ENCODE measurements around the gene MAG.

Gene MAG

GRCh38 chr19:35291916-35292315 lies at the start of gene MAG:
TSS of gene MAG (plus strand) at chr19:35292161. CDS start at chr19:35295409, 3,248 bp downstream.
- Histone ChIP-seq H3K36me3 (ENCODE audit: control insufficient read depth, insufficient read depth, low read length, severe bottlenecking) (no peaks in the 10 kb centered on the region), H3K4me1 (ENCODE audit: control insufficient read depth, insufficient read depth, low read length) (peaks cover 3% of the 10 kb centered on the region), H3K9me3 (ENCODE audit: control insufficient read depth, low read length) (no peaks in the 10 kb centered on the region), H3K27me3 (replicated peaks; ENCODE audit: control insufficient read depth, insufficient read depth, low read length) (peaks cover 45% of the 10 kb centered on the region), H3K4me3 (ENCODE audit: low read length) (no peak within 1 kb of the TSS), H3K9ac (ENCODE audit: low read length) (no peak within 1 kb of the TSS)
- DNase-seq (ENCODE audit: low read depth) = no peak

DNA sequence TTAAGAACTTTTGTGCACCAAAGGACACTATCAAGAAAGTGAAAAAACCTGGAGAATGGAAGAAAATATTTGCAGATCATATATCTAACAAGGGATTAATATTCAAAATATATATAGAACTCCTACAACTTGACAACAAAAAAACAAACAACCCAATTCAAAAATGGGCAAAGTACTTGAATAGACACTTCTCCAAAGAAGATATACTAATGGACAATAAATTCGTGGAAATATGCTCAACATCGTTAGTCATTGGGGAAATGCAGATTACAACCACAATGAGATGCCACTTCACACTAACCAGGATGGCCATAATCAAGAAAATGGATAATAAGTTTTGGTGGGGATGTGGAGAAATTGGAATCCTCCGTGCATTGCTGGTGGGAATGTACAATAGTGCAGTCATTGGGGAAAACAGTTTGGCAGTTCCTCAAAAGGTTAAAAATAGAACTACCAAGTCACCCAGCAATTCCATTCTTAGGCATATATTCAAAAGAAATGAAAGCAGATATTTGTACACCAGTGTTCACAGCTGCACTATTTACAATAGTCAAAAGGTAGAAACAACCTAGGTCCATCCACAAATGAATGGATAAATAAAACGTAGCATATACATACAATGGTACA lies 45.4 kb upstream of the MAG start:
- DNase-seq (ENCODE audit: low read depth) = no peak
- H3K4me3 ChIP-seq (ENCODE audit: low read length) = no peak overlapping the region
- H3K9ac ChIP-seq (ENCODE audit: low read length) = no peak overlapping the region
- no peaks in the 10 kb centered on the region for H3K36me3 ChIP-seq (ENCODE audit: control insufficient read depth, insufficient read depth, low read length, severe bottlenecking)
- peaks cover 31% of the 10 kb centered on the region for H3K9me3 ChIP-seq (ENCODE audit: control insufficient read depth, low read length)
- H3K27me3 ChIP-seq (replicated peaks; ENCODE audit: control insufficient read depth, insufficient read depth, low read length) = peaks cover 36% of the 10 kb centered on the region
- H3K4me1 ChIP-seq (ENCODE audit: control insufficient read depth, insufficient read depth, low read length) = no peaks in the 10 kb centered on the region

DNA sequence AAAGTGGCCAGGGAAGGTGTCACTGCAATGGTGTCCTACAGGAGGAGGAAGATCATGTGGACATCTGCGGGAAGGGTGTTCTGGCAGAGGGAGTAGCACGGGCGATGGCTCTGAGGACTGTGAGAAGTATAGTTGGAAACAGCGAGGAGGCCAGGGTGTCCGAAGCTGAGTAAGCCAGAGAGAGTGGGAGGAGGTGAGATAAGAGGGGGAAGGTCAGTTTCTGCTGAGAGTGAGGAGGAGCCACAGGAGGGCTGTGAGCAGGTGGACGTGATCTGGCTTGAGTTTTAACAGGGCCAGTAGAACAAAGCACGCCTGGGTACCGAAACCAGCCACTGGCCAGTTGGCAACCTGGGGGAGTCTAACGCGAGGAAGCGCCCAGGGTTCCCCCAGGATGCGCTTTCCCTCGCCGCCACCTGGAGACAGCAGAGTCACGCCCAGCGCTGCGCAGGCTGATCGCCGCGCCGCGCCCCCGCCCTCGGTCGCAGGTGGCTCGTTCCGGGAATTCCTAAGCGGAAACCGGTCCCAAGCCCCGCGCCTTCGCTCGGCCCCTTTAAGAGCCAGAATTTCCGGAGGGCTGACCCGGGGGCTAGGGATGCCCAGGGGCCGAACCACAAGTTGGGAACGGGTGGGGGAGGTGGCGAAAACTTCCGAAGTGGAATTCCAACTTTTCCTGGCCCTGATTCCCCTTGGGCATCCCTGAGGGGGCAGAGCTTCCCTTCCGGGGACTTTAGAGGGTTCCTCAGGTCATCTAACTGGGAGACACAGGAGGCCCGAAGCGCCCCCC lies 44.2 kb upstream of the MAG start:
- no peak overlapping the region for H3K9ac ChIP-seq (ENCODE audit: low read length)
- no peaks in the 10 kb centered on the region for H3K36me3 ChIP-seq (ENCODE audit: control insufficient read depth, insufficient read depth, low read length, severe bottlenecking)
- H3K4me1 ChIP-seq (ENCODE audit: control insufficient read depth, insufficient read depth, low read length) = no peaks in the 10 kb centered on the region
- peaks cover 26% of the 10 kb centered on the region for H3K9me3 ChIP-seq (ENCODE audit: control insufficient read depth, low read length)
- H3K27me3 ChIP-seq (replicated peaks; ENCODE audit: control insufficient read depth, insufficient read depth, low read length) = peaks cover 37% of the 10 kb centered on the region
- H3K4me3 ChIP-seq (ENCODE audit: low read length) = no peak overlapping the region
- DNase-seq (ENCODE audit: low read depth) = no peak

GRCh38 chr19:35248310-35249145 lies 43.4 kb upstream of the MAG start, which contains the start of gene LSR:
TSS of gene LSR (plus strand) at chr19:35249002. CDS start at chr19:35249023, 21 bp downstream.
- H3K9me3 ChIP-seq (ENCODE audit: control insufficient read depth, low read length) = peaks cover 20% of the 10 kb centered on the region
- no peak within 1 kb of the TSS for H3K9ac ChIP-seq (ENCODE audit: low read length)
- no peaks in the 10 kb centered on the region for H3K36me3 ChIP-seq (ENCODE audit: control insufficient read depth, insufficient read depth, low read length, severe bottlenecking)
- no peaks in the 10 kb centered on the region for H3K4me1 ChIP-seq (ENCODE audit: control insufficient read depth, insufficient read depth, low read length)
- peaks cover 37% of the 10 kb centered on the region for H3K27me3 ChIP-seq (replicated peaks; ENCODE audit: control insufficient read depth, insufficient read depth, low read length)
- H3K4me3 ChIP-seq (ENCODE audit: low read length) = no peak within 1 kb of the TSS
- DNase-seq (ENCODE audit: low read depth) = no peak

DNA sequence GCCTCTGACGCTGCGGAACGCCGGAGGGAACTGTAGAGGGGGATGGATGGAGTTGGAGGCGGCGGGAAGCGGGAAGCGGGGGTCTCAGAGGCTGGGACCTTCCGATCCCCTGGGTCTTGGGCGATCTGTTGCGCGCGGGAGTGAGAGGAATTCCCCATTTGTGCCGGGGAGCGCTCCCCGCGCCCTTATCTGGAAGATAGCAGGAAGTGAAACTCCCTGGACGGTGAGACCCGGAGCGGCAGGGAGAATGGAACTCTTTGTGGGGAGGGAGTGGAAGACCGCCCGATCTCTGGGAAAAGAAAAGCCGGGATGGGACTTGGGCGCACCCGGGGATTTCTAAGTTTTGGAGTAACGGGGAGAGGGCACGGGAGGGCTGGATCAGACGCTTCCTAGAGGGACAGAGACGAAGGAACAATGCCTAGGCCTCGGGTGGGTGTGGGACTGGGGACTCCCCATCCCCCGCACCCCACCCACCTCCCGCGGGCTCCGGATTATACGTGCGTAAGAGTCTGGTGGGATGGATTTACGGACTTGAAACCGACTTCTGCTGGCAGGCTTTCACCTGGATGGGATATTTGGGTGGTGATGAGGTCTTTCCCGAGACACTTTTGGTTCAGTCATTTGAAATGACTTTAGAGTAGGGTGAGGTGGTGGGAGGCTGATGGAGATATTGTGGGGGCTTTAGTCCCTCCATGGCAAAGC lies 42.7 kb upstream of the MAG start:
- H3K4me3 ChIP-seq (ENCODE audit: low read length) = no peak overlapping the region
- DNase-seq (ENCODE audit: low read depth) = no peak
- H3K9ac ChIP-seq (ENCODE audit: low read length) = no peak overlapping the region
- H3K36me3 ChIP-seq (ENCODE audit: control insufficient read depth, insufficient read depth, low read length, severe bottlenecking) = no peaks in the 10 kb centered on the region
- no peaks in the 10 kb centered on the region for H3K4me1 ChIP-seq (ENCODE audit: control insufficient read depth, insufficient read depth, low read length)
- H3K9me3 ChIP-seq (ENCODE audit: control insufficient read depth, low read length) = peaks cover 13% of the 10 kb centered on the region
- peaks cover 37% of the 10 kb centered on the region for H3K27me3 ChIP-seq (replicated peaks; ENCODE audit: control insufficient read depth, insufficient read depth, low read length)

- Histone ChIP-seq H3K4me3 (ENCODE audit: low read length) (no peak overlapping the region), H3K36me3 (ENCODE audit: control insufficient read depth, insufficient read depth, low read length, severe bottlenecking) (no peaks in the 10 kb centered on the region), H3K4me1 (ENCODE audit: control insufficient read depth, insufficient read depth, low read length) (no peaks in the 10 kb centered on the region), H3K9me3 (ENCODE audit: control insufficient read depth, low read length) (peaks cover 6% of the 10 kb centered on the region), H3K9ac (ENCODE audit: low read length) (no peak overlapping the region), H3K27me3 (replicated peaks; ENCODE audit: control insufficient read depth, insufficient read depth, low read length) (peaks cover 37% of the 10 kb centered on the region)
- DNase-seq (ENCODE audit: low read depth) = no peak
These were observed 41.9 kb upstream of the MAG start for GRCh38 chr19:35249848-35250711.

DNA sequence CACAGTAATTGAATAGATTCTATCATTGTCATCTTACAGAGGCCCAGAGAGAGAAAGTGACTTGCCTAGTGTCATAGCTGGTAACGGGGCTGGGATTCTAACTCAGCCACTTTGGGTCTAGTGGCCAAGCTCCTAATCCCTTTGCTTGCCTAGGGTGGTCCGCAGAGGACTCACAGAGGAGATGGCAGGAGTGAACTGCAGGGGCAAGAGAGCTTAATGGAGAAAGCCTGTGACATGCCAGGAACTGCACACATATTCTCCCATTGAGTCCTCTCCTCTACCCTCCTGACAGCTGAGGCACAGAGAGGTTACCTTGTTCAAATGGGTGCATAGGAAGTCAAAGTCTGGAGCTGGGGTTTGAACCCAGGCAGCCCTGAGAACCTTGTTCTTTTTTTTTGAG lies 40.5 kb upstream of the MAG start:
- no peak overlapping the region for H3K4me3 ChIP-seq (ENCODE audit: low read length)
- H3K9ac ChIP-seq (ENCODE audit: low read length) = no peak overlapping the region
- H3K36me3 ChIP-seq (ENCODE audit: control insufficient read depth, insufficient read depth, low read length, severe bottlenecking) = no peaks in the 10 kb centered on the region
- no peak for DNase-seq (ENCODE audit: low read depth)
- peaks cover 37% of the 10 kb centered on the region for H3K27me3 ChIP-seq (replicated peaks; ENCODE audit: control insufficient read depth, insufficient read depth, low read length)
- H3K9me3 ChIP-seq (ENCODE audit: control insufficient read depth, low read length) = no peaks in the 10 kb centered on the region
- no peaks in the 10 kb centered on the region for H3K4me1 ChIP-seq (ENCODE audit: control insufficient read depth, insufficient read depth, low read length)

- Histone ChIP-seq H3K9me3 (ENCODE audit: control insufficient read depth, low read length) (no peaks in the 10 kb centered on the region), H3K27me3 (replicated peaks; ENCODE audit: control insufficient read depth, insufficient read depth, low read length) (peaks cover 41% of the 10 kb centered on the region), H3K4me3 (ENCODE audit: low read length) (no peak overlapping the region), H3K36me3 (ENCODE audit: control insufficient read depth, insufficient read depth, low read length, severe bottlenecking) (no peaks in the 10 kb centered on the region), H3K9ac (ENCODE audit: low read length) (no peak overlapping the region), H3K4me1 (ENCODE audit: control insufficient read depth, insufficient read depth, low read length) (no peaks in the 10 kb centered on the region)
- no peak for DNase-seq (ENCODE audit: low read depth)
These were observed 38.4 kb upstream of the MAG start for GRCh38 chr19:35253316-35254286.

DNA sequence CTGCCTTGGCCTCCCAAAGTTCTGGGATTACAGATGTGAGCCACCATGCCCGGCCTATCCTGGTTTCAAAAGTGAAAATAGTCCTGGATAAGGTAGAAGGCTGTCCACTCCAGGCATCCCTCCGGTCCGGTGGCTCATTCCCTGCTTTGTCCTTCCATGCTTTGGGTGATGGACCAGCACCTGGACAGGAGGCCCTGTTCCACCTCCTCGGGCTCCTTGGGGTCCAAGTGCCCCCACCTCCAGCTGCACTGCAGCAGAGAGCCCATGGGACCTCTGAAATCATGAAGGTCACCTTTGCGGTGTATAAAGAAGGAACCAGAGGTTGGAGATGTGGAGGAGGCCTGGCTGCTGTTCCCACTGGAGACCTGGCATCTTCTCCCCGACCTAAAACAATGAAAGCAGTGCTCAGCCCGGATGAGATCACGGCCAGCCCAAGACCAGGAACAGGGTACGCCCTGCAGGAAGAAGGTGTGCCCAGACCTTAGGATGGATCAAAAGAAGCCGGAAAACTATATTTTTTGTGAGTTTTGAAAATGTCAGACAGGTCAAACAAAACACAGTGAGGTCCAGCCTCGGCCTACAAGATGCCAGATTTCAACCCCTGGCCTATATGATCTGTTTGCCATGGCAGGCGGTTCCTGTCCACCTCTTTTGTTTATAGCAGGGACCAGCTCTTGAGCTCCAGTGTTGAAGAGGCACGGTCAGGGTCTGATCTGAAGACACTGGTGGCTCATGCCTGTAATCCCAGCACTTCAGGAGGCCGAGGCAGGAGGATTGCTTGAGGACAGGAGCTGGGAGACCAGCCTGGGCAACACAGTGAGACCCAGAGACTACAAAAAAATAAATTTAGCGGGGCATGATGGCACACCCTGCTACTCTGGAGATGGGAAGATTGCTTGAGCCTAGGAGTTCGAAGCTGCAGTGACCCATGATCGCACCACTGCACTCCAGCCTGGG lies 37.3 kb upstream of the MAG start:
- DNase-seq (ENCODE audit: low read depth) = no peak
- peaks cover 34% of the 10 kb centered on the region for H3K27me3 ChIP-seq (replicated peaks; ENCODE audit: control insufficient read depth, insufficient read depth, low read length)
- H3K36me3 ChIP-seq (ENCODE audit: control insufficient read depth, insufficient read depth, low read length, severe bottlenecking) = no peaks in the 10 kb centered on the region
- no peak overlapping the region for H3K9ac ChIP-seq (ENCODE audit: low read length)
- H3K4me1 ChIP-seq (ENCODE audit: control insufficient read depth, insufficient read depth, low read length) = no peaks in the 10 kb centered on the region
- H3K9me3 ChIP-seq (ENCODE audit: control insufficient read depth, low read length) = no peaks in the 10 kb centered on the region
- no peak overlapping the region for H3K4me3 ChIP-seq (ENCODE audit: low read length)
